Measurements from ENCODE around the gene FRMD4A.
"Not testable (repeated sequence)": the region's sequence is repeated elsewhere in the genome, so short reads cannot be mapped to it uniquely, and the experiment has no call there.

FRMD4A gene

DNA sequence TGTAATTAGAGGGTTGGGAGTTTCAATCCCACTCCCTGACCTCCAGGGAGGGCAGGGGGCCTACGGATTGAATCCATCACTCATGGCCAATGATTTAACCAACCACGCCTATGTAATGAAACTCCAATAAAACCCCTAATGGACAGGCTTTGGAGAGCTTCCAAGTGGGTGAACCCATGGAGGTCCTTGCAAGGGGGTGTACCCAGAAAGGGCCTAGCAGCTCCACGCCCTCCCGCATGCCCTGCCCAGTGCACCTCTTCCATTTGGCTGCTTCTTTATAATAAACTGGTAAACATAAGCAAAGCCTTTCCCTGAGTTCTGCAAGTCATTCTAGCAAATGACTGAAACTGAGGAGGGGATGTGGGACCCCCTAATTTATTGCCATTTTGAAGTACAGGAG lies 280.1 kb downstream of the FRMD4A start:
- DNase-seq (ENCODE audit: low read depth): no peak

DNA sequence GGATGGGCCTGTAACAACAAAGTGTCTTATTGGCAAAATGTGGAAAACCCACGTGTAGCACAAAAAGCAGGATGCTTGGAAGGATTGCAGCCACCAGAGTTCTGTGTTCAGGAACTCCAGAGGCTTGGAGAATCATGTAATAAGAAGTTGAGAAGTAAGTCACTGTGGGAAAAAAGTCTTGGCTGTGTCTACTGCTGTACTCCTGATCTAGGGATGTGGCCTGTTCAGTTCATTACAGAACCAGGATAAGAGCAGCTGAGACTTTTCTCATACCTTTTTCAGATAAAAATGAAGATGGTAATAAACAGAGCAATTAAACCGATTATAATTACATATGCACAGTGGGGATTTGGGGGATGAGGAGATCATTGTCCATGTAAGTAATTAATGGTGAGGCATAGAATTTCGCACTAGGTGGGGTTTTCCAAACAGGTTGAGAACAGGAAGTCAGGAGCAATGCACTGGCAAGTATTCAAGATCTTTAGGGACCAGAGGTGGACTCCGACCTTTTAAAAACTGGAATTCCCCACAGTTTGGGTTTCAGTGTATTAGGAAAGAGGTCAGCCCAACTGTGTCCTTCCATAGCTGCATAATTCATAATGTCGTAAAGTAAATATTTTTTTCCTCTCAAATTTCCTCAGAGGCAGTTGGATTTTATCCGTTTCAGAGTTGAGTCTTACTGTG lies 281.7 kb downstream of the FRMD4A start:
- no peak for DNase-seq (ENCODE audit: low read depth)

DNA sequence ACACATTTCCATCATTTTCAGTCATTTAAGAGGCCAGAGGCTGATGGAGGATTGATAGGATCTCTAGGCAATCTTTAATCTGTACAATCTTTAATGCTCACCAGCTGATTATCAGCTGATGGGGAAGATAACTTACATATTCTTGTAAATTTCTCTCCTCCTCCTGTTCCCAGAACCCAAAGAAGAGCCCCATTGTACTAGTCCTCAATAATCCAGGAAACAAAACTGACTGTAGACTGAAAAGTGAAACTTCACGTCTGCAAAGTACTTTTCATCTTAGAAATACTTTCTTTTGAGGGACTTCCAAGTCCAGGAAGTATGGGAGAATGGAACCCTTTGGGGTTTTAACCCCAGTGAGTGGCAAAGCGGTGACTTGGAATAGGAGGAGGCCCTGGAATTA lies 283.3 kb downstream of the FRMD4A start:
- DNase-seq (ENCODE audit: low read depth): no peak

DNA sequence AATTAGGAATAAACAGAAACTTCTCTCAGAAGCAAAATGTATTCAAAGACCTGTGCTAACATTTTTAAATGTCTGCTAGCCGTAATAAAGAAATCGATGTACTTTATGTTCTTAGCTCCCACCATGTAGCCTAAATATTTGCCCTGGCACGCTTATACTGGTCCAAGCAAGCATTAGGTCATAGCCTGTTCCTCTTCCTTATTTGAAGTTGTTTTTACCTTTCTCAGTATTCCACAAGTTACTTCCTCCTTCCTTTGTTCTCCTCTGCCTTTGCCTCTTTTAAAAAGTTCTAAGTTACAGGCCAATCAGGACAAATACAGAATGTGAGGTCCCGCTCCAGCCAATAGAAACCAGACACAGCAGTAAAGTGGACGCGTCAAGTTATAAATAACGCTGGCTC lies 288.7 kb downstream of the FRMD4A start:
- not testable (repeated sequence) for DNase-seq (ENCODE audit: low read depth)

DNA sequence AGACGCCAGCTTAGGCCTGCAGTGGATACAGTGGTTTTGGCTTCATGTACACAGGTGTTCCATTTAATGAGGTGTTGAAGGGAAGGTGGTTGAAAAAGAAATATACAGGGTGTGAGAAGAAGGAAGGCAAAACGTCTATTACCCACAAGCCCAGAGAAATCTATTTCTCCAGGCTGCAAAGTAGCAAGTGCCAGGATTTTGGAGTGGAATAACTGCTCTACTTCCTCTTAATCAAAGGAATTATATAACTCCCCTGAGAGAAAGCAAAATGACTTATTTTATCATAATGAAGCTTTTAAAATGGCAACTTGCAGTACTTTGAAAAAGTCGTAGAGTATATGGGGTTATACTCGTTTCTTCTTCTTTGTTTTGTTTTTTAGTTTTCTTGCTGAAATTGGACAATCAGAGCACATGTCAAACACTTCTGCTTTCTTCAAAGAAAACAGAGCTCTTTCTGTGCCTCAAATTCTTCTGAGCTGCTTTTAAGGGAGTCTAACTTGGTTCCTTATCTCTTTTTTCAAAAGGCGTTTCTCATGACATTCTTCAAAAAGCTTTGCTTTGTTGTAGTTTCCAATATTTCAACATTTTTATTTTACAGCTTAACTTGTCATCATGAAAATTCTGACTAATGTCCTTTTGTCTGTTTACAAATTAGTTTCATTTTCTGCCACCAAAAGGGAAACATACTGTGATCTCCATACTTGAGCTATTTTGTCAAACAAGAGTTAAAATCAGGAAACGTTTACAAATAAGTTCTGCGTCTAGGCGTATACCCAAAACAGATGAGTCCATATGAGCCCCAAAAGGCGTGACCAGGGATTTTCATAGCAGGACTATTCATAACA lies 289.7 kb downstream of the FRMD4A start:
- DNase-seq (ENCODE audit: low read depth): no peak

DNA sequence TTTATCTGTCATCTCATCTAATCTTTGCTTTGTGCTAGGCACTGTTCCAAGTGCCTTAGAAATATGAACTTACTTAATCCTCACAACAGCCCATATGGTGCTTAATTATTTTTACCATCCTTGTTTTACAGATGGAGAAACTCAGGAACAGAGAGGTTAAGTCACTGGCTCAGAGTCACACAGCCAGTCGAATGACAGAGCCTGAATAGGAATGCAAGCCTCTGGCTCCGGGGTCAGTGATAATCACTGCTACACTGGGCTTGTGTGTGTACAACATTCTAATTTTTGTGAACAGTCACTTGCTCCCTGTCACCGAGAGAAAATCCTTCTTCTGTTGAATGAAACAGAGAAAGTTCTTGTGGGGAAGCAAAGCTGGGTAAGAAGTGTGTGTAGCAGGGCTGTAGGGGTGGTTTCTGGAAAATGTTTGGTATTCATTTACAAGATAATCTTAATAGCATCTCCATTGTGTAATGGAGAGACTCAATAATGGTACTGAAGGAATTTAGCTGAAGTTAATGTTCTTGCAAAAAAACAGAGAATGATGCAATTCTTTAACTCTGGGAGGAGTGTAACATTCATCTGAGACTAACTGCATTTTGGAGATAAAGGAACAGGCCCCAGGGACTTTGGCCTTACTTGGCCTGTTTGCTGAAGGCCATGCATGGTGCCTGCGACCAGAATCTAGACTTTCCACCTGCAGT lies 290.6 kb downstream of the FRMD4A start:
- no peak for DNase-seq (ENCODE audit: low read depth)

DNA sequence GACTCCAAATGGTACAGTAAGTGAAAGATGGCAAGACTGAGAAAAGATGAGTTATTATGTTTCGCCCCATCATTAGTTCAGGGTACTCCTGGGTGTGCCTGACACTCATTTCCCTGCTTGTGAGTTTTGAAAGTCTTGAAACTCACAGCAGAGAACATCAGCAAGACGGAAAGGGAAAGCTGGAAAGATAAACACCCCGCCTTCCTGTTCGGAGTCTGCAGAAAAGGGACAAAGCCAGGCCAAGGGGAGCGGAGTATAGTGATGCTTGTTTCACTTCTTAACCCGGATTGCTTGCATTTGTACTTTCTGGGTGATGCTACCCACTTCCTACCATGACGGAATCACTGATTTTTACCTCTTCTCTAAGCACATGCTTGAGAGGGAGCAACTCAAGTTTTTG lies 294.5 kb downstream of the FRMD4A start:
- DNase-seq (ENCODE audit: low read depth): no peak

DNA sequence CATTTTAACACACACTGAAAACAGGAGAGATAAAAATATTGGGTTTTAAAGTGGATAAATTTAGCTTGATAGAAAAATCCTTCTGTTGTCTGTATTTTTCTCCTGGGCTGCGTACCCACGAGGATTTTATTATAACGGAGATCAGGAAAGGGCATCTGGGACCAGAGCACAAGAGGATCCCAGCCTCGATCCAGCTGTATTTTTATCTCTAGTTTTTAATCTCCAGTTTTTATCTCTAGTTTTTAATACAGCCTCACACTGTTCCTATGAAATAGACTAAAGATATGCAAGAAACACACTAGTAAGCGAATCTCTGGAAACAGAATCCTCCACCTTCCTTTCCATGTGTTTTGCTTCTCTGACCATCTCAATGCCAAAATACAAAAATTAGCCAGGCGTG lies 295.2 kb downstream of the FRMD4A start:
- DNase-seq (ENCODE audit: low read depth): no peak

DNA sequence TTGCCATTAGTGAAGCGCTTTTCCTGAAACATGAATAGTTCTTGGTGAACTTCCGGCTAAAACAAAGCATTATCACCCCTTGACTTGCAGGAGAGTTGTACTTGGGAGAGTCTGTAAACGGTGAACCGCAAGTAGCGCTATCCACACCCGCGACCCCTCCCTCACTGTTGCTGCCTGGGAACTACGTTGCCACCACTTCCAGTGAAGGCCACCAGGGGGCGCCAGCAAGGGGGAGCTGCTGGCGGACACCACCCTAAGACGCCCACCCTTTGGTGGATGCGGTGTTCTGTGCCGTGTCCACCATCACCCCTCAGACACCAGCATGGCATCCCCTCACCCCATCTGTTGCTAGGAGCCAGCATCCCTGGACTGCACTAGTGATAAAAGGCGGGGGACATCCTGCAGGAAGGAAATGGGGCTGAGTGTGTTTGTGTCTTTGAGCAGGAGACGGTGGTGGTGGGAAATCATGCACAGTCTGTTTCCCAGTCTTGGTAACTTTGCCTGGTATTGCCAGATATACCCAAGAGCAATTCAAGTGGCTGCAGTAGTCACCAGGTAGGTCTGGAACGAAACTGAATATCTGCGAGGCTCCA lies 298.2 kb downstream of the FRMD4A start:
- DNase-seq (ENCODE audit: low read depth): no peak

DNA sequence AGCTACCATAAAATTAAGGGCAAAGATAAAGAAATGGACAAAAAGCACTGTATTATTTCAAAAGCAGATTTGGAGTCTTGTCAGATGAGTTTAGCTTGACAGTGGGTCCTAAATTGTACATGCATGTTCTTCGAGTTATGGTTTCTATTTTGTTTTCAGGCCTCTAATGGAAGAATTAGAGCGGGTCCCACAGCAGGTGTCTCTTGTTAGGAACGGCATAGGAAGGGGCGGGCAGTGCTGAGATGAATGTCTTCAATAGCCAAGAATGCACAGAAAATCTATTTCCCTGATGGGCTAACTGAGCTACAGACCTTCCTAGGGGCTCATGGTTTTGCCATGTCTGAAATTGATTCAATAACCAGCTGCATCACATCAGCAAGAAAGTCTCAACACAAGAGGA lies 304.4 kb downstream of the FRMD4A start:
- no peak for DNase-seq (ENCODE audit: low read depth)

DNA sequence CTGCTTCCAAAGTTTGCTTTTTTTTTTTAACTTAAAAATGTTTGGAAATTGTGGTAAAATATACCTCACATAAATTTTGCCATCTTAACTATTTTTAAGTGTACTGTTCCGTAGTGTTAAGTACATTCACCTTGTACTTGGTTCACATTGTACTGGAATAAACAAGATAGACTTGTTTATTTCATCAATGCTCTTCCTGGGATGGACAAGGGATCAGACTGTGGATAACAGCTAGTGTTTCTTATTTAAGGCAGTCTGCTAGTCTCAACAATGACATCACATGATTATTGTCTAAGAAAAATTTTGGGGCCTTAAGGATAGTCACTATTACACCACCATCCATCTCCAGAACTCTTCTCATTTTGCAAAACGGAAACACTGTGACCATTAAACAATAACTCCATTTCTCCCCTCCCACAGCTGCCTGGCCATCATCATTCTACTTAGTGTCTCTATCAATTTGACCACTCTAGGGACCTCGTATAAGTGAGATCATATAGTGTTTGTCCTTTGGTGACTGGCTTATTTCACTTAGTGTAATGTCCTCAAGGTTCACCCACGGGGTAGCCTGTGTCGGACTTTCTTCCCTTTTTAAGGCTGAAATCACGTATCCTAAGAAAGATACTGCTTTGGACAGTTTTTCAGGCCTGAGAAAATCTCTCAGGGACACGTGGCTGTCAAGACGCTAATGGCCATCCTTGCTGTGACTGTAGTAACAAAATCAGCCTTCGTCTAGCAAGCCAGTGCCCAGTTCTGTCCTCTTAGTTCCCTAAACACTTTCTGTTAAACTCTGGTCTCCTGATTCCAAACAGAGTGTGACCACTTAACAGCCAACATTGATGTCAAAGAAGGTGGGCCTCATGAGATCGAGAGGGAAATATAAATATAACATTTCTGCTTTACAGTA lies 305.2 kb downstream of the FRMD4A start:
- no peak for DNase-seq (ENCODE audit: low read depth)

DNA sequence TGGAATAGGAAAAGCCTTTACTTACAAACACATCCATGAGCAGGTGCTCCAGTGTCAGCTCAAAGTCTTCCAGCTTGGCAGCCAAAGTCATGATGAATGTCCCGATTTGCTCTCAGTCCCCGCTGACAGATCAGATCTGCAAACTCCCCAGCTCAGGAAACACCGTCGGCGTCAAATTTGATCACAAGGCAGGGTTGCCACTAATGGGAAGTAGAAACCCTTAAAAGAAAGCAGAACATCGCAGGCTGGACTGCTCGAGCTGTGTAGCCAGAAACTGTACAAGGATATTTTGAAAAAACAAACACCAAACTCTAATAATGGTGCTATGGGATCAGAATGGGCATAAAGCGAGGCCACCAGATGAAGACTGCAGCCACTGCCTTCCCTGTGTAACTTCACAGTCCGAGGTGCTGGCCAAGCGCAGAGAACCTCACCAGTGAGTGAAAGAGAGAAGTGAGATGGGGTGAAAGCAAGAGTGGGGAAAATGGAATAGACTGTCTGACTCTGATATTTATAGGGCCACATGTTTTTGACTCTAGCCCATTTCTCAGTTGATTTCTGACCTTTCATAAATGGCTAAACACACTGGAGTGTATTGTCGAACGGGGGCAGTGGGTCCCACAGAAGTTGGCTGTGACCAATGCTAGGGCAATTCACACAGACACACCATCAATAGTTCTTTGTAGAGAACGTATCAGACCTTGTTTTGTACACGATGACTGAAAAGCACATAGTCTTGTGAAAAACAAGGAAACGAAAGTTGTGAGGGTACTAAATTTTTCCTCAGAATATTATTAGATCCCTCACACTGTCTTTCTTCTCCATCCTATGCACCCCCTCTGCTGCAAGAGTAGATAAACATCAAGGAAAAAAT lies 306.2 kb downstream of the FRMD4A start:
- DNase-seq (ENCODE audit: low read depth): no peak

DNA sequence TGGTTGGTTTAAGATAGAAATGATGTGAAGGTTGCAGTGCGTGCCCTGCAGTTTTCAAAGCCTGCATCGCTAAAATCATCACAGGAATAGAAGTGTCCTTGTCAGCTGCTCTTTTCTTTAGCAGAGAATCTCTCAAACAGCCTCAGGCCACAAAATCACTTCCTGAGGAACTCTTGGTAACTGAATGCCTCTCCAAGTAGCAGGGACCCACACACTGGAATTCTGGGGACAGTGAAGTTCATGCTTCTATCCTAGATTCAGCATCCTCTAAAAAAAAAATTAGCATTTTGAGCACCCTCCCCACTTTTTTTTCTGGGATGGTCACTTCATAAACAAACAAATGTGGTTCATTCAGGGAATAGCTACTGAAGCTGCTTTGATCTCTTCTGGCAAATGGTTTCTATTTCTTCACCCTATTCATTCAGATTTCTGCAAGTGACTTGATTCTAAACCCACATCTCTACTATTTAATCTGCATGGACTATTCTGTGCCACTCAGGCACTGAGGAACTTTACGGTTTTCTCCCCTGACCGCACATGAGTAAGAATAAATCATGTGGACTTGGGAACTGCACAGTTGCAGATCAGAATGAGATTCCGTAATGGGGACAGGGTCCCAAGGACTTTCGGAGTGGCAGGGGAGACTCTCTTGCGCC lies 306.9 kb downstream of the FRMD4A start:
- no peak for DNase-seq (ENCODE audit: low read depth)

DNA sequence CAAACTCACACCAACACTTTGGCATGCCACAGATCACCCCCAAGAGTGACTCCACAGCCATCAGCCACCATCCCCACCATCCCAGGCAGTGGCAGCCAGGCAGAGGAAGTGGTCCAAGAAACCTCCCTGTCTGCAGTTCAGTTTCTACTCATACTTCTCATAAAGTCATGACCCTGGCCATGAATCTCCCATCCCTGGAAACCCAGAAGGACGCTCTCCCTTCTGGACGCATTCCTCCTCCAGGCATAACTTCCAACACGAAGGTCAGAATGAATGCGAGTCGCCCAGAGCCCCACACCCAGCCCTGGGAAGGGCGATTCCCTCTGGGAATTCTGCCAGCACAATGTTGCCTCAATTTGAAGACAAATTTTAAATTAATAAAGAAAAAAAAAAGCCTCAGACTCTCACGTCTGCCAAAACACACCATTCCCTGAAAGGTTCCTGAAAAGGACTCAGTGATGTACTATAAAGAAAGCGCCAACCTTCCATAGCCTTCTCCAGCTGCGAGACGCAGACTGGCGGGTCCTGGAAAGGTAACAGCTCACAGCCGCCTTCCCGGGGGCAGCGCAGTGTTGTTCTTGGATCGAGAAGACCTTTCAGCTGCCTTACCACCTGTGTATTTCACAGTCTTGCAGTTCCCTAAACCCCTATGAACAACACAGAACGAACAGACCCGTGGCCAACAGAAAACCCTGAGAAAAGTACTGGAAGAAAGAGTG lies 307.6 kb downstream of the FRMD4A start:
- no peak for DNase-seq (ENCODE audit: low read depth)

DNA sequence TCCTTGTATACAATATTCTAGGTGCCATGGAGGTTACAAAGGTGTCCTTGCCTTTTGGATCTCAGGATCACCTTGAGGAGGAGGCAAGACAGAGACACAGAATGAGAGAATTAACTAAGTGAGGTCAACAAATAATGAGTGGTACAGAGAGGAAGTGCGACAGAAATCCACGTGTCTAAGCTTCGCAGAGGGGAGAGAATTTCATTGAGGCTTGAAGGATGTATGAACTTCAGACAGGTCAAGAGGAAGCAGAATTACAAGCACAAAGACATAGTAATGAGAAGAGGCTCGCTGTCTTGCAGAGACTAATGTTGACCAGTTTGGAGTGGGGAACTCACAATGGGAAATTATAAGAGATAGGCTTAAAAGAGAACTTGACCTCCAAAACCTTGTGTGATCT lies 308.7 kb downstream of the FRMD4A start:
- DNase-seq (ENCODE audit: low read depth): no peak

DNA sequence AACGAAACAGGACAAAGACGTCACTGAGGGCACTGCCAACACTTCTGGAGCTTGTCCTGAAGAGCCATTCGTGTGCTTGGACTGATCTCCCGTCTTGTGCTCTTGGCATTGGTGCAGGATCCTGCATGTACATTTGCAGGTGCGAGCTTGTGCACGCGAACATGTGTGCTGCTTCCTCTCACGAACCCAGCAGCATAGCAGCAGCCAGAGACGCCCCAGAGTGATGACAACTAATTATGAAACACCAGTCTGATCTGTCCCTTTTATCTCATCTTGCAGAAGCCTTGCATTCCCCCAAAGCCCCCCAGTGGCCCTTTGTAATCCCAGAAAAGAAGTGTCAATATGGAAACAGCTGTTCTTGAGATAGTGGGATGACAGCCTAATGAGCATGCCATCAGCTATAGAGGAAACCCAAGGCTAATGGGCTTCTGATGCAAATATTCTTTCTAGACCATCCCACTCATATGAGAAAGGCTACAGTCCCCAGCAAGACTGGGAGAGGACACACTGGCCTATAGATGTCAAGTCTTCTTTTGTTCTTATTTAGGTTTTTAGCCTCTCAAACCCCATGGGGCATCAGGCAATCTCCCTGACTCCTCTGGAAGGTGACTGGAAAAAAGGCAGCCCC lies 310.6 kb downstream of the FRMD4A start:
- DNase-seq (ENCODE audit: low read depth): no peak

DNA sequence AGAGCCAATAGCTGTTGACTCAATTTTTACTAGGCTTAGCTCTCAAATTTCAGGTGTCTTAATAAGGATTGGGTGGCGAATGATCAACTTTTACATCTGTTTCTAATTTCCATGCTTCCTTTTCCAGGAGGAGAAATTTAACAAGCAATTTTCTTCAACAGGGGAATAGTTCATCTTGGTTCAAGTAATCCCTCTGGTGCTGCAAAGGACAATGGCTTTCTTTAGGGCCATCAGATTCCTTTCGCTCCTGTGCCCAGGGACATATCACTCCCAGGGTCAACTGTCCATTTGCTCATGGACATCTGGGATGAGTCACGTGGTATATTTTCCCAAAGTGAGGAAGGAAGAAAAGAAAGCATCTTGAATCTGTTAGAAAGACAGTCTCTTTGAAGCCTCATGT lies 313.3 kb downstream of the FRMD4A start:
- DNase-seq (ENCODE audit: low read depth): no peak

DNA sequence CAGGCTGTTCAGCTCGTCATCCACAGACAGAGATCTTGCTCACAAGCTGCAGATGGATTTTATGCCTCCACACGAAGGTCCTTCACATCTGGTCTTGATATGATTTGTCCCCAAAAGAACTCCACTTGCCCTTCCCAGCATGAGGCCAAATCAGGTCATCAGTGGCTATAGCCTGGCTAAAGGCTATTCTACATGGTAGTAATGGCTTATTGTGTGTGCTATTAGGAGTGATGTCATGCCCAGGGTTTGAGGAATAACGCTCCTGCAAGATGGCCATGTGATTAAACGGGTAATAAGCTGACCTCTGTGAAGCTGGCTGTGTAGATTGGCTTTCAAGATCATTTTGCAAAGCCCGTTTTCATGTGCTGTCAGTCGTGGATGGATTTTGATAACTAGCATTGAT lies 313.8 kb downstream of the FRMD4A start:
- DNase-seq (ENCODE audit: low read depth): no peak

DNA sequence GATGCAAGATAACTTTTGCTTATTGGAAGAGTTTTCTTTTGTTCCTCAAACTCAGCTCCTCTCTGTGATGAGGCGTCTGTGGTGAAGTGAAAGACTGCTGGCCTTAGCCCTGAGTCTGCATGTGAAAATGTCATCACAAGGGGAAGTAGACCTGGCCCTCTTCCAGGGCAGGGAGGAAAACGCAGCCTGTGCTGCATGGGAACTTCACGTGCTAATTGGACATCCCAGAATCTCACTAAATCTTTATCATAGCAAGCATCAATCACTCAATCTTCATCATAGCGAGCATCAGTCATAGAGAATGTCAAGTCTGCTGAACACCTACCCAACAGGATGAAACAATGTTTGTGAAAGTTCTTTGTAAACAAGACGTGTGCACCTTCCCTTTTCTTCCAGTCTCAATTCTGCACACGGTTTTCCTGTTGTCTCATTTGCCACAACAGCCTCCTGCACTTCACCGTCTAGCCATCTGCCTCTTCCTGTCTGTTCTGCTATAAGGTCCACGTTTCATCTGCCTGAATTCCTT lies 314.6 kb downstream of the FRMD4A start:
- DNase-seq (ENCODE audit: low read depth): no peak

Data from stimulated activated CD8-positive, alpha-beta memory T cell treated with anti-CD3 and anti-CD28 coated beads, Interleukin-12 subunit alpha, Interleukin-12 subunit beta, amount 100 ng/mL, for 4 hours (primary cell).